Mucosa of stomach (tissue), 1 donor: Measurements from ENCODE around the gene CAMK1.

Experiments
- H3K27me3 ChIP-seq: one replicate; pipeline ENCODE4 v1.7.0; 2013; ENCODE audit warnings: mild to moderate bottlenecking, low read length; ENCODE audit not compliant: control insufficient read depth, insufficient read depth
- H3K36me3 ChIP-seq: one replicate; pipeline ENCODE4 v1.7.0; 2013; ENCODE audit warnings: low read length; ENCODE audit not compliant: control insufficient read depth, insufficient read depth
- H3K4me1 ChIP-seq: one replicate; pipeline ENCODE4 v1.7.0; 2013; ENCODE audit warnings: mild to moderate bottlenecking, low read length; ENCODE audit not compliant: control insufficient read depth, insufficient read depth
- H3K4me3 ChIP-seq: one replicate; pipeline ENCODE4 v1.7.0; 2013; ENCODE audit warnings: low read length
- H3K9ac ChIP-seq: one replicate; pipeline ENCODE4 v1.7.0; 2013; ENCODE audit warnings: mild to moderate bottlenecking, low read length, moderate library complexity
- H3K9me3 ChIP-seq: one replicate; pipeline ENCODE4 v1.7.0; 2013; ENCODE audit warnings: mild to moderate bottlenecking, low read length, moderate library complexity; ENCODE audit not compliant: control insufficient read depth
- donor health status: Pancreatic carcinoma.

CAMK1 gene

DNA sequence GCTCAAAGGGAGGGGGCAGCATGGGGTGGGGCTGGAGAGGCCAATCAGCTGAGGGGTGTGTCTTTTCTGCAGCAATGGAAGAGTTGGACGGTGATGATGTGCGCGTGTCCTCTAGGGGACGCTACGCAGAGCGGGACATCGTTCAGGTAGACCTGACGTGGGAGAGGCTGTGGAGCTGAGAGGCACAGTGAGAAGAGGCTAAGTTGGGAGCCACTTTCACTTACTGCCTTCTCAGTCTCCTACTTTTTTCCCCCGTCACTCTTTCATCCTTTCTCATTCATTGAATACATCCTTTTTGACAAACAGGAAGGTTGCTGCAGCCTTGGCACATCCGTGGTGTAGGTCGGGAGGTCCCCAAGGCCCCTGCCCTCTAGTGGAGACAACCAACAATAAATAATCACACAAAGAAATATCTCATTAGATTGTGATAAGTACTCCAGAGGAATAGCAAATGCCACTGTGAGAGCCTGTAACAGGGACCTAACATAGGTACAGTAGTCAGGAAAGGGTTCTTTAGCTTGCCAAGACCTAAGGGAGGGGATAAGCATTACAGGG is 42.6 kb downstream of the CAMK1 start:
- Histone ChIP-seq H3K4me1 (peaks cover under 1% of the 10 kb centered on the region), H3K9me3 (no peaks in the 10 kb centered on the region), H3K36me3 (no peaks in the 10 kb centered on the region), H3K9ac (no peak overlapping the region), H3K4me3 (no peak overlapping the region), H3K27me3 (no peaks in the 10 kb centered on the region)

DNA sequence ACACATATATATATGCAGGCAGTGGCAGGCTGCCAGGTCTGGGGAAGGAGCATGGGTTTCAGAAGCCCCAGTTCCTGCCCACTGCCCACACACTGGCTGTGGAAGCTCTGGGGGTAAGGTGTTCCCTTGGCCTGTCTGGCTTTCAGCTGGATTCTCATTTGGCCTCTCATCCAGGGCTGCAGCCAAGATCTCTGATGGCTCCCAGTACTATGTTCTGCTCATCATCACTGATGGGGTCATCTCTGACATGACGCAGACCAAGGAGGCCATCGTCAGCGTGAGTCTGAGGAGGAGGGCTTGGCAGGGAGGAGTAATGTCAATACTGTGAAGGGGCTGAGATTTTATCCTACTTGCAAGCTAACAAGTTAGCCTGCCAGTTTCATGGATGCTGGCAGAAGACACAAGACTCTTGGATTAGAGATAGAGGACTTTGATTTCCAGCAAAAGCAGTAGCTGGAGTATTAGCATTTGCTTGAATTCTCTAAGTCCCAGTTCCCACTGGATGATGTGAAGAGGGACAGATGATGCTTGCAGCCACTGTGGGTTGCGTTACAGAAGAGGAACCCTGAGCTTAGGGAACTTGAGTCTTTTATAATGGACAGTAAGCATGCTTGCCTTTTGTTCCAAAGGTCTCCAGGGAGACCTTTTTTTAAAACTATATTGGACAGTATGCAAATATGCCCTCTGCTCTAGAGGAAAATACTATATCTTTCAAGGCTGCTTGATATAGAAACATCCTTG is 43.8 kb downstream of the CAMK1 start:
- Histone ChIP-seq H3K4me3 (no peak overlapping the region), H3K9me3 (no peaks in the 10 kb centered on the region), H3K4me1 (no peaks in the 10 kb centered on the region), H3K9ac (no peak overlapping the region), H3K27me3 (no peaks in the 10 kb centered on the region), H3K36me3 (no peaks in the 10 kb centered on the region)

DNA sequence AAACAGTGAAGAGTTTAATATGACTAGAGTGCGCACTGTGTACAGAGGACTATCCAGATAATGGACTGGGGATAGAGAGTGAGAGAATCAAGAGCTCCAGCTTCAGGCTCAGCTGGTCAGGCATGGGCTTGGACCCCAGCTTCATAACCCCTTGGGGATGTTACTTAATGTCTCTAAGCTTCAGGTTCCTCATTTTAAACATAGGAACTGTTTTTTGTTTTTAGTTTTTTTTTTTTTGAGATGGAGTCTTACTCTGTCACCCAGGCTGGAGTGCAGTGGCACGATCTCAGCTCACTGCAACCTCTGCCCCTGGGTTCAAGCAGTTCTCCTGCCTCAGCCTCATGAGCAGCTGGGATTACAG is 48.1 kb downstream of the CAMK1 start:
- Histone ChIP-seq H3K9me3 (no peaks in the 10 kb centered on the region), H3K4me3 (no peak overlapping the region), H3K4me1 (no peaks in the 10 kb centered on the region), H3K36me3 (no peaks in the 10 kb centered on the region), H3K9ac (no peak overlapping the region), H3K27me3 (no peaks in the 10 kb centered on the region)

DNA sequence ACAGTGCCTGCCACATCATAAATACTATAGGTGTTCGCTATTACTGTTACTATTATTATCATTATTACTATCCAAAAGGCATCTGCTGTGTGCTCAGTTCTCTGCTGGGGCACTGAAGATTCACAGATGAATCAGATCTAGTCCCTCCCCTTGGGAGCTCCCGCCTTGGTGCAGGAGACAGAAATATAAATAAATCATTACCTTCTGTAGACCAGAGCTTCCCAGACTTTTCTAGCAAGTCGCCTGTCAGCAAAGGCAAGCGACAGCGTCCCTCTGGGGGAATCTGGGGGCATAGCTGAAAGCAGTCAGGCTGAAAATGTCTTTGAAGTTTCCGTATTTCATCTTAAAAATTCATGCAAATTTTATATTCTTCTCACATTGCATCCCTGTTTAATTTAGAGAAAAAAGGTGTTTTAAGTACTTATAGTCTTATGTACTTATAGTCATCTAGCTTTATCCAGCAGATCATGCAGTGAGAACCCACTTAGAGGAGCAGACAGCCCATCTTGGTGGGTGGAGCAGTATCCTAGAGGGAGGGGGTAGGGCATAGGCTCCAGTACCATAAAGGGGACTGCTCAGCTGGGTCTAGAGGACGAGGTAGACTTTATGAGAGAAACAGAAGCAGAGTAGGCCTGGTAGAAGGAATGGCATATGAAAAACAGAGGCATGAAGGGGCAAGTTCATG is 48.6 kb downstream of the CAMK1 start:
- no peaks in the 10 kb centered on the region for H3K36me3 ChIP-seq
- H3K27me3 ChIP-seq, result no peaks in the 10 kb centered on the region
- H3K4me1 ChIP-seq, result peaks cover 1% of the 10 kb centered on the region
- H3K4me3 ChIP-seq, result no peak overlapping the region
- no peaks in the 10 kb centered on the region for H3K9me3 ChIP-seq
- no peak overlapping the region for H3K9ac ChIP-seq

DNA sequence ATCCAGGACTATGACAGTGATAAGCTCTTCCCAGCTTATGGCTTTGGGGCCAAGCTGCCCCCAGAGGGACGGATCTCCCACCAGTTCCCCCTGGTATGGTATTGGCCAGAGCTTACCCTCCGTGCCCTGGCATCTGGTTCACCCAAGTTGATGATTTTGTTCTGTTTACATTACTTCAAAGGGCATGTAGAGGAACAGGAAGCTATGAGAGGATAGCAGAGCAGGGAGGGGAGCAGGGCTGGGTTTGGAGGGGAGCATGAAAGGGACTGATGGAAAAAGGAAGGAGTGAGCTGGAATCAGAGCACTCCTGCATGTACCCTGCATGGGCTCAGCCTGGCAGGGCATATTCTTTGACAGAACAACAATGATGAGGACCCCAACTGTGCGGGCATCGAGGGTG is 51.6 kb downstream of the CAMK1 start:
- Histone ChIP-seq H3K4me1 (peaks cover 5% of the 10 kb centered on the region), H3K4me3 (no peak overlapping the region), H3K9me3 (no peaks in the 10 kb centered on the region), H3K27me3 (no peaks in the 10 kb centered on the region), H3K36me3 (no peaks in the 10 kb centered on the region), H3K9ac (no peak overlapping the region)

DNA sequence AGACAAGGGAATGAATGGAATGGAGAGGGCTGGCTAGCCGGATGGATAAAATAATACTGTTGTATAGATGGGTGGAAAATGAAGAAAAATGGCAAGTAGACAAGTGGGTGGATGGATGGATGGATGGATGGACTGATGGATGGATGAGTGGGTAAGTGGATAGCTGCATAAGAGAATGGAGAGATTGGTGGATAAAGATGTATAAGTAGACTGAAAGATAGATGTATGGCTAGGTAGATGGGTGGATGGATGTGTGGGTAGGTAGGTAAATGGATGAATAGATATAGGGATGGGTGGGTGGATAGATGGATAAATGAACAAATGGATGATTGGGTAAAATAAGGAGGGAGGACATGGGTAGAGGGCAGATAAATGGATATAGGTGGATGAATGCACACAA is 52.2 kb downstream of the CAMK1 start:
- H3K9ac ChIP-seq, result no peak overlapping the region
- no peaks in the 10 kb centered on the region for H3K9me3 ChIP-seq
- H3K4me1 ChIP-seq, result peaks cover 5% of the 10 kb centered on the region
- H3K36me3 ChIP-seq, result no peaks in the 10 kb centered on the region
- no peak overlapping the region for H3K4me3 ChIP-seq
- no peaks in the 10 kb centered on the region for H3K27me3 ChIP-seq

DNA sequence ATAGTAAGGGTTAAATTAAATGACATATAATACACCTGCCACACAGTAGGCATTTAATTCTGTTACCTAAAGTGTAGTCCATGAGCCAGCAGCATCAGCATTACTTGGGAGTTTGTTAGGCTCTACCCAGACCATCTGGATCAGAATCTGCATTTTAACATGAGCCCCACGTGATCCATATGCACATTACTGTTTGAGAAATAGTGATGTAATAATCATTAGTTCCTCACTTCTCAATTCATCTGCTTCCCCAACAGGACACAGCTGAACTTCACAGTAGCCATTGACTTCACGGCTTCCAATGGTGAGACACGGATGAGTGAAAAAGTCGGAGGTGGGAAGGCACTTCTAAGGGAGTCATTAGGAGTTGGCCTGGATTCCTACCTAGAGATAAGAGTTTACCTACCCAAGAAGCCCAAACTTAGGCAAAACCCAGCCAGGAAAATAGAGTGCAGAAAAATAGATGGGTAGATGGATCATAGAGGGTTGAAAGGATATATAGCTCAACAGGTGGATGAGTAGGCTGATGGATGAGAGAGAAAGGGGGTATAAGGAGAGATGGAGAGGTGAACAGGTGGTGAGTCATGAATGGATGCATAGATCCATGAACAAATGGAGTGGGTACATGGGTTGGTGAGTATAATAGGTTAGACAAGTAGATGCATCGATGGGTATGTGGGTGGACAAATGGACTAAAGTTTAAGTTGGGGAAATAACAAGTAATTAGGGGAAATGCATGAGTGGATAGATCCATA is 52.8 kb downstream of the CAMK1 start:
- no peaks in the 10 kb centered on the region for H3K36me3 ChIP-seq
- H3K27me3 ChIP-seq, result no peaks in the 10 kb centered on the region
- H3K9me3 ChIP-seq, result no peaks in the 10 kb centered on the region
- H3K4me1 ChIP-seq, result peaks cover 5% of the 10 kb centered on the region
- no peak overlapping the region for H3K9ac ChIP-seq
- H3K4me3 ChIP-seq, result no peak overlapping the region

DNA sequence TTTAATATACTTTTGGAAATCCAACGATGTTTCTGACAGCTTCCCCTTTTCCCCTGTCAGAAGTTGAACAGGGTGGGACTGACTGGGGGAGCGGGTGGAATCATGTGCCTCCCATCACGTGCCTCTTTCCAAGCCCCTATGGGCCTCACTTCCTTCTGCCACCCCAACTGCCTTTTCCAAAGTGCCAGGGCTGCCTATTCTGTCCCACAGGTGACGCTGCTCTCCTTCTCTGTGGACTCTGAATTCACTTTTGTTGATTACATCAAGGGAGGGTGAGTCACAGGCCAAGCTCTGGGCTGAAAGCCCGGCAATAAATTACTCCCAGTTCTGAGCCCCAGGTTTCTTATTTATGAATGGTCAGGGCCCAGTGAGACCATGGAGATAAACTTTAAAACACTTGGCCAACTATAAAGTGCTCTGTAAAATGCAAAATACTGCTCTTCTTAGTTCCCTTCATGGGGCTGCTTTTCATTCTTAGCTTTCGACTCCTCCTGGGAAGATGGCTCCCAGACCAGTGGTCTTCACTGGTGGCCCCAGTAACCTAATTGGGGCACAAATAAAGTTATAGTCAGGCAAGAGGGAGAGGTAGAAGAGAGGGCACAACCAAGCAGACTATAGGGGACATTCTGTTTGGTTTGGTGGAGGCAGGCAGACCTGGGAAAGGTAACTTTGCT is 53.8 kb downstream of the CAMK1 start:
- Histone ChIP-seq H3K4me1 (peaks cover 5% of the 10 kb centered on the region), H3K9ac (peak overlapping the region; percentile 22)

DNA sequence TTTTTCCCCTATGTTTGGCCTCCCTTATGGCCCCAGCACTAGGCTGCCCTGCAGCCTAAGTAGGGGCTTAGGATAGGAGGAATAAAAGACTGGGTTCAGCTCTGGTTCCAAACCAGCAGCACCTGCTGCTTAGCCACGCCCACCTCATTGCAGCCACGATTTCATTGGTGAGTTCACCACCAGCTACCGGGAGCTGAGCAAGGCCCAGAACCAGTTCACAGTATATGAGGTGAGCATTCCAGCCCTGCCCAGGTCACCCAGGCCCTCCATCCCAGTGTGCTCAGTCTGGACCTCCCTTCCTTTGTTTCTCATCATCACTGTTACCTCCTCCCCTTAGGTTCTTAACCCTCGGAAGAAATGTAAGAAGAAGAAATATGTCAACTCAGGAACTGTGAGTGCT is 54.6 kb downstream of the CAMK1 start:
- H3K9me3 ChIP-seq, result no peaks in the 10 kb centered on the region
- no peaks in the 10 kb centered on the region for H3K36me3 ChIP-seq
- H3K27me3 ChIP-seq, result no peaks in the 10 kb centered on the region
- H3K4me1 ChIP-seq, result peaks cover 5% of the 10 kb centered on the region
- no peak overlapping the region for H3K9ac ChIP-seq
- H3K4me3 ChIP-seq, result no peak overlapping the region

More for the DNA sequence above, 53.8 kb downstream of the CAMK1 start:
- Histone ChIP-seq H3K9me3 (no peaks in the 10 kb centered on the region), H3K27me3 (no peaks in the 10 kb centered on the region), H3K36me3 (no peaks in the 10 kb centered on the region), H3K4me3 (no peak overlapping the region)

DNA sequence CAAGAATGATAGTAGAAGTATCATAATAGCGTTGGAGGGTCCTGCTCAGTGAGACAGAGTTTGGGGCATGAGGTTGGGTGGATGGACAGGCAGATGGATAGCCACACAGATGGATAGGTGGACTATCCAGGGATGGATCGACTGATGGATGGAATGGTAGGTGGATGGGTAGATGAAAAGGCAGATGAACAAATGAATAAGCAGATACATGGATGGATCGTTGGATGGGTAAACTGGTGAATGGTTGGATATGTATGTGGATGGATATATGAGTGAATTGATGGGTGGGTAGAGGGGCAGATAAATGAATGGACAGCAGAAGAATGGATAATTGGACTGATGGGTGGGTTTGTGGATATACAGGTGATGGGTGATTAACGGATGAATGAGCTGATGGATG is 56.6 kb downstream of the CAMK1 start:
- H3K9ac ChIP-seq, result no peak overlapping the region
- no peak overlapping the region for H3K4me3 ChIP-seq
- peaks cover 5% of the 10 kb centered on the region for H3K4me1 ChIP-seq
- no peaks in the 10 kb centered on the region for H3K36me3 ChIP-seq
- H3K9me3 ChIP-seq, result no peaks in the 10 kb centered on the region
- H3K27me3 ChIP-seq, result no peaks in the 10 kb centered on the region

DNA sequence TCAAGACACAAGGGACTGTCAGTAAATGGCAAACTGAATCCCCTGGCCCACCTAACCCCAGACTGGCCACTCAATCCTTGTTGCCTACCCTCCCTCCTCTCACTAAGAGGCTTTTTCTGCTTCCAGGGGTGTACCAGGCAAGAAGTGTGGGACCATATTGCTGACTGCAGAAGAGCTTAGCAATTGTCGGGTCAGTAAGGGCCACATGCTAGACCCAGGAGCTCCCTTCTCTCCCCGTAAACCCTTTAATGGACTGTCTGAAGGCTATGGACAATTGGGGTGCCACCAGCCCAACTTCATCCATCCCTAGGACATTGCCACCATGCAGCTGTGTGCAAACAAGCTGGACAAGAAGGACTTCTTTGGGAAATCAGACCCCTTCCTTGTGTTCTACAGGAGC is 57.3 kb downstream of the CAMK1 start:
- H3K4me3 ChIP-seq, result no peak overlapping the region
- peaks cover 5% of the 10 kb centered on the region for H3K4me1 ChIP-seq
- no peak overlapping the region for H3K9ac ChIP-seq
- H3K9me3 ChIP-seq, result no peaks in the 10 kb centered on the region
- no peaks in the 10 kb centered on the region for H3K27me3 ChIP-seq
- H3K36me3 ChIP-seq, result no peaks in the 10 kb centered on the region
